Mesenteric fat pad (tissue), 1 donor: ENCODE data around the gene EWSR1. TPM values are rescaled to one million over a fixed set of nuclear protein-coding genes. Genes with fewer than 3 reads are reported as not detected.

Experiments used
- DNase-seq: peaks from one replicate; pipeline ENCODE4 v3.0.0-alpha.2; 2020; ENCODE audit warnings: low spot score
- total RNA-seq: library from RNA; stranded (reverse); fragmentation: NEBNext Ultra II Directional; extraction: Animal tissue kit (Norgen Biotek cat#: 25700); gene quantifications from one replicate; pipeline ENCODE4 v1.2.1, GENCODE V29; 2021
- donor health status: DM: yes; HTN: yes; CAD: no.

Gene EWSR1
- total RNA-seq, 1 donor from 2014 or later, result 191 TPM

- DNase-seq, result no peak
Measured at GRCh38 chr22:29267462-29267857, 608 bp upstream of the EWSR1 start.

- DNase-seq, result peak; percentile 89
Measured at GRCh38 chr22:29268511-29269229, 602 bp downstream of the EWSR1 start.

GRCh38 chr22:29269230-29269604 lies 1.1 kb downstream of the EWSR1 start:
- peak; percentile 41 for DNase-seq

DNA sequence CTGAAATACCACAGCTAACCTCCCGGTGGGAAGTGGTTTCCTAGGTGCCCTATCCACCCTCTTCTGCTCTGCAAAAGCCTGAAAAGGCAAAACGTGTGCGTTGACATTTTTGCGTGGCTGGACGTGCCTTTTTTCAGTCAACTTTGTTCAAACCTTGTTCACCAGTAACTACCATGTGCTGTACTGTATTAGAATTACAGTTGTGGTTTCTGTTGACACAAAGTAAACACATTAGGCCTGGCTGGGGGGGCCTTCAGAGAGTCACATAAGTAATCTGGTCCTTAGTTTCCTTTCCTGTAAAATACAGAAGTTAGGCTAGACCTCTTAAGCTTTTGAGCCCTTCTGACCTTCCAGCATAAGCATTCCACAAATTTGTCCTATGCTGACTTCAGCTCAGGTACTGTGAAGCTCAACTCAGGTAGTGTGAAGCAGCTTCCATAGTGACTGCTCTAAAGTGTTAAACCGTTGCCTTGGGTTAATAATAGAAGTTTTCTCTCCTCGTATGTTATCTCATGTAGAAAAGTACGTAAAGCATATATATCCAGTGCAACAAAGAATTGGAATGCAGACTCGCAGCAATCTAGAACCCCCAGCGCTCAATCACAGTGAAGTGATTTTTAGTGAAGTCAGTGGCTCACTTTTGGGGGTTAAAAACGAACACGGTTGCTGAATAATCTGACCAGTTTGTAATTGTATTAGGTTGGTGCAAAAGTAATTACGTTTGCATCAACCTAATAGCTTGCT lies 1.8 kb downstream of the EWSR1 start:
- DNase-seq, result peak; percentile 51

GRCh38 chr22:29270475-29271271 lies 2.6 kb downstream of the EWSR1 start:
- DNase-seq, result peak; percentile 33

GRCh38 chr22:29272624-29273023 lies 4.6 kb downstream of the EWSR1 start:
- DNase-seq, result no peak

GRCh38 chr22:29275167-29275566 lies 7.1 kb downstream of the EWSR1 start:
- no peak for DNase-seq

DNA sequence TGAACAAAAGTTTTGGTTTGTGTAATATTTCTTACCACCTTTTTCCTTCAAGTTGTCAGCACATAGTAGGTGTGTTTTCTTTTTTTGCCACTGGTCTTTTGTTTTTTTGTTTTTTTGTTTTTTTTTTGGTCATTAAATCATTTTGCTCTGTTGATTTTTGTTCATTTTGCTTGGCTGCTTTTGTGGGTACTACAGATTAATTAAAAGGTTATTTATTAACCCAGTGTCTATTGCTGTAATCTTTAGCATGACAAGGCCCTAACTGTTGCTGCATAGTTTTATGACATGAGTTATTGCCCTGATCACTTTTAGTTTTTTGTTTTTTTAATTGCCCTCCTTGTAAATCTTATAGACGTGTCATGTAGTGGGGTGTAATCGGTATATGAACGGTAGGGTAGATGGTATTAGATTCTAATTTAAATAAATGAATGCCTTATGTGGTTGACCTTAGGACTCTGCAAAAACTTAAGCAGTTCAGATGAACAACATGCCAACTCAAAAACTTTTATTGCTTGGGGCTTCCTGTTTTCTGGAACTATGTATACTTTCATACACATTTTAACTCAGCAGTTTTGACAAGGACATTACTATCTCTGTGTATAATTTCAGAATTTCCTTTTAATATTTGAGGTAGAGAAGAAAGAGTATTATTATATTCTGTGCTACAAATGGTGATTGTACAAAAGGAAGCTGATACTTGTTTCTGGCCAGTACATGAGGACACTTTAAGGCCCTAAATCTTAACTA lies 7.9 kb downstream of the EWSR1 start:
- no peak for DNase-seq

DNA sequence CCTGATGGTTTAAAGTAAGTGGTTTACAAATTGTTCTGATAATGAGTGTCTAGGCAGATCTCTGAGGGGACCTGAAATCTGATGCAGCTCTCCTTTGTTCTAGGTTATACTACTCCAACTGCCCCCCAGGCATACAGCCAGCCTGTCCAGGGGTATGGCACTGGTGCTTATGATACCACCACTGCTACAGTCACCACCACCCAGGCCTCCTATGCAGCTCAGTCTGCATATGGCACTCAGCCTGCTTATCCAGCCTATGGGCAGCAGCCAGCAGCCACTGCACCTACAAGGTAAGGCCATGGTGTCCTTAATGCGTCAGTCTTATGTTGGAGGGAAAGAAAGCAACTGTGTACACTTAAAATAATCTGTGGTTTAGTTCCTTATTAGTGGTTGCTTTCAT lies 9.9 kb downstream of the EWSR1 start:
- DNase-seq, result no peak

DNA sequence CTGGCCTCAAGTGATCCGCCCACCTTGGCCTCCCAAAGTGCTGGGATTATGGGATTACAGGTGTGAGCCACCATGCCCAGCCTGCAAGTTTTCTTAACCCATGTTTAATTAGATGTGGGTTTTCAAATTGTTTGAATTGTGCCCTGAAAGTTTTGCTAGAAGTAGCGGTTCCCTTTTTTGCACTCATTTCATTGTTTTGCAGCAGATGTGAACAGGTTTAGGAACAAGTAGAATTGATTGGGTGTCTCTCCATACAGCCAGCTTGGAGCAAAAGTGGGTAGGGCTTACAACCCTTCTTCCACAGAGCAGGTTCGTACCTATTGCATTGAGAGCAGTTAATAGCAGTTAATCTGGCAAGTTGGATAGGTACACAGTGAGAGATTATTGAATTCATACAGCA lies 16.1 kb downstream of the EWSR1 start:
- no peak for DNase-seq

- DNase-seq, result no peak
Measured at GRCh38 chr22:29288837-29289236, 20.8 kb downstream of the EWSR1 start.

- no peak for DNase-seq
Measured at GRCh38 chr22:29290061-29290460, 22.0 kb downstream of the EWSR1 start.

GRCh38 chr22:29291215-29291614 lies 23.1 kb downstream of the EWSR1 start:
- DNase-seq, result no peak

DNA sequence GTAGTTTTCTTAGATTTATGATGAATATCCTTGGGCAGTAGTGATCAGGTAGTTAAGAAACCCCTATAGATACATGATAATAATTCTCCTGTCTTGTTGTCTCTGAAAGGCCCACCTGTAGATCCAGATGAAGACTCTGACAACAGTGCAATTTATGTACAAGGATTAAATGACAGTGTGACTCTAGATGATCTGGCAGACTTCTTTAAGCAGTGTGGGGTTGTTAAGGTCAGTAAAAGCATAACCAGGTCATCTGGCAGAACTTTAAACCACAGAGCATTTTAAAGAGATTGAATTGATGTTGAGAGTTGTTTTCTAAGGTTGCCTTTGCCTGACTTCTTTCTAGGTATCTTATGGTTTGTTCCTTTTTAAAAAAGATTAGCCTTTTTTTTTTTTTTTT lies 24.3 kb downstream of the EWSR1 start:
- DNase-seq, result no peak

GRCh38 chr22:29298641-29299040 lies 30.6 kb downstream of the EWSR1 start:
- DNase-seq, result peak; percentile 33

DNA sequence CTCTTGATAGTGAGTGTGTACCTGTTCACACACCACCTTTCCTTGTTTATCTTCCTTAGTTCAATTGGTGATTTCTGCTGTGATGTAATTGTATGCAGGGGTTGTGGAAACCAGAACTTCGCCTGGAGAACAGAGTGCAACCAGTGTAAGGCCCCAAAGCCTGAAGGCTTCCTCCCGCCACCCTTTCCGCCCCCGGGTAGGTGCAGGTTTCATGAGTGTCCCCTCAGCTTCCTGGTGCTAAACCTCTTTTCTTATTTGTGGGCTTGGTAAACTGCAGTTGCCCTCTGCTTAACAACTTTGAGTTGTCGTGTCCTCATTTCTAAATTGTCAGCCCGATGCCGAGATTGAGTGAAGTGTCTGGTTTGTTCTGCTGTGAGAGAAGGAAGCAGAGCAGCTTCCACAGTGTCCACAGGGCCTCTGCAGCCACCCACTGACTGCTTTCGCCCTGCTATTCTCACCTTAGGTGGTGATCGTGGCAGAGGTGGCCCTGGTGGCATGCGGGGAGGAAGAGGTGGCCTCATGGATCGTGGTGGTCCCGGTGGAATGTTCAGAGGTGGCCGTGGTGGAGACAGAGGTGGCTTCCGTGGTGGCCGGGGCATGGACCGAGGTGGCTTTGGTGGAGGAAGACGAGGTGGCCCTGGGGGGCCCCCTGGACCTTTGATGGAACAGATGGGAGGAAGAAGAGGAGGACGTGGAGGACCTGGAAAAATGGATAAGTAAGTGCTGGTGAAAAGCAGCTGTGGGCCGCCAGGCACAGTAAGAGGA lies 31.2 kb downstream of the EWSR1 start:
- peak; percentile 64 for DNase-seq

- DNase-seq, result peak; percentile 41
Measured at GRCh38 chr22:29300467-29300806, 32.4 kb downstream of the EWSR1 start.

DNA sequence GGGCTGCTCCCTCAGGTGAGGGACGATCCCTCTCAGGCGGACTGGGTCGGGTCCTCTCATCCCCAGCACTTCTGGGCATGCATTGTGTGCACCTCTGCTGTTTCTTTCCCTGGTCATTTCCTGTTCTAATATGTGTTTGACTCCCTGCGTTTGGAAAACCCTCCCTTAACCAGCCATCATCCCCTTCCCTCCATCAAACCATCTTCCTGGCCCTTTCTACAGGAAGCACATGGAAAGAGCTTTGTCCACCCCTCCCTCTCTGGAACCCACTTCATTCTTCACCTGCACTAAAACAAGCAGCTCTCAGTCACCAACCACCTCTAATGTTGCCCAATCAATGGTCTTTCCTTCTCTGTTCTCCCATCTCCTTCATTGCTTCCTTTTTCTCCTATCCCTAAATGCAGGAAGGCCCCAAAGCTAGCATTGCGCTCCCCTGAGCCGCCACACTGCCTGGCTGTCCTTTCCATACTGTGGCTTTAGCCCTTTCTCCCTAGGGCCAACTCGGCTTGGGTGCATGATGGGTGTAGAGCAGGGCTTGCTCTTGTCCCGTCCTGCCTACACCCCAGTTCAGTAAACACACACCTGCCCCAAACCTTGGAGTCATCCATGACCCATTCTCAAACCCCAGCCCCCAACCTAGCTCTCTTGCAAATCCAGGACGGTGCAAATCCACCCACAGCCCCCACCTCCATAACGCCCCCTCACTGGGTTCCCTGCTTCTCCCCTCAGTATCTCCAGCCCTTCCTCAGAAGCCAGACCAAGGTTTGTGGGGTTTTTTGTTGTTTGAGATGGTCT lies 32.9 kb downstream of the EWSR1 start:
- DNase-seq, result peak; percentile 71

- peak; percentile 77 for DNase-seq
Measured at GRCh38 chr22:29301716-29302401, 33.8 kb downstream of the EWSR1 start.

GRCh38 chr22:29302402-29302680 lies 34.3 kb downstream of the EWSR1 start:
- DNase-seq, result no peak
